ENCODE data around the gene HSPB8.
"Not testable (repeated sequence)": the region's sequence is repeated elsewhere in the genome, so short reads cannot be mapped to it uniquely, and the experiment has no call there.

Gene HSPB8

DNA sequence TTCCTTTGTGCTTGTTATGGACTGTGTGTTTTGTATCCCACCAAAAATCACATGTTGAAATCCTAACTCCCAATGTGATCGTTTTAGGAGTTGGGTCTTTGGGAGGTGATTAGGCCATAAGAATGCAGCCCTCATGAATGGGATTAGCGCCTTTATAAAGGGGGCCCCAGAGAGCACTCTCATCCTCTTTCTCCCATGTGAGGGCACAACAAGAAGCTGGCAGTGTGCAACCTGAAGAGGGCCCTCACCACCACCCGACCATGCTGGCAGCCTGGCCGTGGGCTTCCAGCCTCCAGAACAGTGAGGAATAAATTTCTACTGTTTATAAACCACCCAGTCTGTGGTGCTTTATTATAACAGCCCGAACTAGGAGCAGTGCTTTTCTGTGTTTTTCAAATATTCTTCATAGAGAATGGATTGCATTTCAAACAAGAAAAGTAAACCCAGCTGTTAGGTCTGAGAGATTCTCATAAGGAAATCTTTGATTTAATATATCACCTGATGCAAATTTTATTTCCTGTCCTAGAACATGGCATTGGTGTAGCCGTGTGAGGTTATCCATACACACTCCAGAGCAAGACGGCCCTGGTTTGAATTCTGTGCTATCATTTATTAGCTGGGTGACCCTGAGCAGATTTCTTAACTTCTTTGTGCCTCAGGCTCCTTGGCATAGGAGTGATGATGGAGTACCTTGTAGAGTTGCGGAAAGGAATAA, 27.8 kb downstream of the HSPB8 start:
- no peak for ATAC-seq

DNA sequence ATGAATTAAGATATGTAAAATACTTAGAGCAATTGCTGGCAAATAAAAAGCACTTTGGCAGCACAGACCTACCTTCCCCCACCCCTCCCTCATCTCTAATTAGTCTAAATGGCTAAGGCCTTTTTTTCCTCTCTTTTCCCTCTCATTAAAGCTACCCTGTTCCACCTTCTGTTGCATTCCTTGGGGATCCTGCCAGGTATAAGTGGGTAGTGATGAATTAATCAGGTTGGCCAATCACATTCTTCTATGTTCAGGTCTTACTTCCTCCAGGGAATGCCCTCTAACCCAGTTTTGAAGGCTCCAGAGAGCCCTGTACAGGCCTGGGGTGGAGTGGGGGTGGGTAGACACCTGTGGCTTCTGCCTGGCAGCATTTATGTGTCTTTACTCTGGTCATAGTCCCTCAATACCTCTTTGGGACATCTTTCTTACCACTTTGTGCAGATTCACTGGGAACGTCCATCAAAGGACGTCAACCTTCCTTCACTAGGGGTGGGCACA, 28.4 kb downstream of the HSPB8 start:
- no peak for ATAC-seq

DNA sequence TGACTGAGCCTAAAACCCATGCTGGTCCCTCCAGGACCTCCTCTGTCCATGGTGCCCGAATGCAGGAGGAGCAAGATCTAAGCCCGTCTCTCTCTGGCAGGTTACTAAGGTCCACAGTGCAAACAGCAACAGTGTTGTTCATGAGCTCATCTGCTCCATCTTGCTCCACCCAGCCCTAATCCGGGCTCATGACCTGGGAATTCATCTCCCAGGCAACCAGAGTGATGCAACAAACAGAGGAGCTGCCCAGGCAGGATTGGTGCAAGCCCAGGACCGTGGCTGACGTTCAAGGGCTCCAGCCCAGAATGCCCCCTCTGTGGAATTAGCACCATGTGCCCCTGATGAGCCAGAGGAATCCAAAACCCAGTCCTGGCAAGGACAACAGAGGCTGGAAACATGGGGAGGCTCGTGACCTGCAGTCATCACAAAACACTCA, 29.9 kb downstream of the HSPB8 start:
- ATAC-seq: no peak

DNA sequence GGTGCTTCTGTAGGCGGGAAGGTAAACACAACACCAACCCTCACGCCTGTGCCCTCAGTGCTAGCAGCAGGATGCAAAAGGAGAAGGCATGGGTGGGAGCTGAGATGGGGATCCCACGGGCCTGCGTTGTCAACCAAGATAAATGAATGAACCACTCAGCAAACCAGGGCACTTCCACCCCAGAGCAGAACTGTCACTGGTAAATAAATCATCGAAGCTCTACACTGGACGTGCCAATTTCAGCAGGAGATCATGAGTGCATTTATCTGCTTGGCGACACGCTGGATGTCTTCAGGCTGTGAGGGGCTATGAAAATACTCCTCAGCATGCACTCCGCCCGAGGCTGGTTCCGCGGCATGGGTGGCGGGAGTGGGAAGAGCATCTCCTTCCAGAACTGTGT, 33.2 kb downstream of the HSPB8 start:
- no peak for ATAC-seq

DNA sequence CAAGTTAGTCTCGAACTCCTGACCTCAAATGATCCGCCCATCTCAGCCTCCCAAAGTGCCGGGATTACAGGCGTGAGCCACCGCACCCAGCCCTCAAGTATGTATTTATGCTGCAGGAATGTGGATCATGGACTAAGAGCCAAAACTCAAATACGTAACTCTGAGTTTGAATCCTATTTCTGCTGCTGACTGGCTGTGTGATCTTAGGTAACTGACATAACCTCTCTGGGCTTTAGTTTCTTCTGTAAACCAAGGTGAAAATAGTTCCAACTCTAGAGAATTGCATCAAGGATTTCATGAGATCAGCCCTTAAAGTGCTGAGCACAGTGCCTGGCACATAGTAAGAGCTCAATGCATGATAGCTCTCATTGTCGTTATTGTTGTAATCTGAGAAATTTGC, 37.4 kb downstream of the HSPB8 start:
- no peak for ATAC-seq

GRCh38 chr12:119218875-119219274, 40.1 kb downstream of the HSPB8 start:
- not testable (repeated sequence) for ATAC-seq

- no peak for ATAC-seq
These were observed 43.7 kb downstream of the HSPB8 start for GRCh38 chr12:119222222-119222951.

- no peak for ATAC-seq
These were observed 46.7 kb downstream of the HSPB8 start for GRCh38 chr12:119225454-119225853.

DNA sequence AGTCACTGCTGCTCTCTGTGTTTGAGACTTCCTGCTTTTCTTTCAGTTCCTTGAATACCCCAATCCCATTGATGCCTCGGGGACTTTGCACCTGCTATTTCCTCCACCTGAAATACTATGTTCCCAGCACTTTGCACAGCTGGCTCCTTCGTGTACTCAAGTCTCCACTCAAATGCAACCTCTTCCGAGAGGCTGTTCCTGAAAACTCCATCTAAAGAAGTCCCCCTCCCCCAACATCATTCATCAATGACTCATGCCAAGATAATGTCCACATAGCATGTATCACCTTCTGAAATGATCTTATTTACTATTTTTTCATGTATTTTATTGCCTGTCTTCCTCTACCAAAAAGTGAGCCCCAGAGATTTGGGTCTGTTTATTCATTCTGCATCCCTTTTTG, 48.6 kb downstream of the HSPB8 start:
- ATAC-seq: no peak

- ATAC-seq: no peak
These were observed 50.5 kb downstream of the HSPB8 start for GRCh38 chr12:119229205-119229604.

- ATAC-seq: no peak
These were observed 51.1 kb downstream of the HSPB8 start for GRCh38 chr12:119229837-119230236.

- no peak for ATAC-seq
These were observed 52.1 kb downstream of the HSPB8 start for GRCh38 chr12:119230807-119231206.

DNA sequence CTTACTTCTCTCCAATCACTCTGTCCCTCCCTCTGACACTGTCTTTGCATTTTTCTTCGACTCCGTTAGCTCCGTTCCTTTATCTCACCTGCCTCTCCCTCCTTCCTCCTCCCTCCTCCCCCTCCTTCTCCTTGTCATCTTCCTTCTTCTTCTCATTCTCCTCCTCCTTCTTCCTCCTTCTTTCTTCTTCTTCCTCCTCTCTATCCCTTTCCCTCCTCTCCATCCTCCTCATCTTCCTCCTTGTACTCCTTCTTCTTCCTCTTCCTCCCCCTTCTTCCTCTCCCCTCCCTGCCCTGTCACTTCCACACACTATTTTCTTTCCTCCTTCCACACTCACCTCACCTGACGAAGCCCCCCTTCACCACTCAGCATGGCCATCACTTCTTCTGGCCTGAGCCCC, 53.0 kb downstream of the HSPB8 start:
- no peak for ATAC-seq

- no peak for ATAC-seq
These were observed 56.5 kb downstream of the HSPB8 start for GRCh38 chr12:119235197-119235751.

DNA sequence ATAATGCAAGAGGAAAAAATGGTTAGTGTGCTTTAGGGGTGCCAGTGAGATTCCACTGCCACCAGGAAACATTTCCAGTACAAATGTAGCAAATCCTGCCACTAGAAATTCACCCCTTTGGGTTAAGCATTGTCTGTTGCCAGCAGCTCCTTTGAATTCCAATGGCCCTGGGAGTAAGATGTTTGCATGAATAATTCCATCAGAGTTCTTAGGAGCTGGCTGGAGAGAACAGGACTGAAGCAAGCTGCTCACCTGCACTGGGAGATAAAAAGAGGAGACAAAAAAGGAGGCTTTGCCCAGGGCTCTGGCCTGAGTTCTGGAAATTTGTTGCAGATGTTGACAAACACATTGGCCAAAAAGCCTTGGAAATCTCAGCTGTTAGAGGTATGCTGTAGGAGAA, 57.6 kb downstream of the HSPB8 start:
- no peak for ATAC-seq

- ATAC-seq: no peak
These were observed 60.3 kb downstream of the HSPB8 start for GRCh38 chr12:119239040-119239439.

GRCh38 chr12:119241049-119241448, 62.3 kb downstream of the HSPB8 start:
- ATAC-seq: no peak

GRCh38 chr12:119241580-119242169, 62.9 kb downstream of the HSPB8 start:
- ATAC-seq: no peak

Measured in activated CD4-positive, CD25-positive, alpha-beta regulatory T cell treated with anti-CD3 and anti-CD28 coated beads, Interleukin-2, amount 50 U/mL, for 24 hours (primary cell).